Measurements from ENCODE around the gene FAM32A. TPM values are rescaled to one million over a fixed set of nuclear protein-coding genes. Genes with fewer than 3 reads are reported as not detected.
A peak's percentile ranks its signal among the peaks of the same experiment; 100 is the strongest.

Gene FAM32A
- total RNA-seq, 4 donors from 2014 or later, result 73.0 to 106 (median 88.6) TPM

DNA sequence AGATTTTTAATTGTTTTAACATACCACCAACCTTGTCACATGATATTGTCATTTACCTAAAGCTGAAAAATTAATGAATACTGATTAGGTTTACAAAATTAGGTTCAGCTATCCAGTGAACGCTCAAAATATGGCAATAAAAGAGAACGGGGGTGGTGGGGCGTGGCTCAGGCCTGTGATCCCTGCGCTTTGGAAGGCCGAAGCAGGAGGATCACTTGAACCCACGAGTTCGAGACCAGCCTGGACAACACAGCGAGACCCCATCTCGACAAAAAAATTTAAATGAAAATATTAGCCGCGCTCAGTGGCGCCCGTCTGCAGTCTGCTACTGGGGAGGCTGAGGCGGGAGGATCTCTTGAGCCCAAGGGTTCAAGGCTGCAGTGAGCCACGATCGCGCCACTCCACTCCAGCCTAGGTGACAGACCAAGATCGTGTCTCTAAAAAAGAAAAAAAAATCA lies 516 bp upstream of the FAM32A start:
- TF ChIP-seq, protein P1, sequence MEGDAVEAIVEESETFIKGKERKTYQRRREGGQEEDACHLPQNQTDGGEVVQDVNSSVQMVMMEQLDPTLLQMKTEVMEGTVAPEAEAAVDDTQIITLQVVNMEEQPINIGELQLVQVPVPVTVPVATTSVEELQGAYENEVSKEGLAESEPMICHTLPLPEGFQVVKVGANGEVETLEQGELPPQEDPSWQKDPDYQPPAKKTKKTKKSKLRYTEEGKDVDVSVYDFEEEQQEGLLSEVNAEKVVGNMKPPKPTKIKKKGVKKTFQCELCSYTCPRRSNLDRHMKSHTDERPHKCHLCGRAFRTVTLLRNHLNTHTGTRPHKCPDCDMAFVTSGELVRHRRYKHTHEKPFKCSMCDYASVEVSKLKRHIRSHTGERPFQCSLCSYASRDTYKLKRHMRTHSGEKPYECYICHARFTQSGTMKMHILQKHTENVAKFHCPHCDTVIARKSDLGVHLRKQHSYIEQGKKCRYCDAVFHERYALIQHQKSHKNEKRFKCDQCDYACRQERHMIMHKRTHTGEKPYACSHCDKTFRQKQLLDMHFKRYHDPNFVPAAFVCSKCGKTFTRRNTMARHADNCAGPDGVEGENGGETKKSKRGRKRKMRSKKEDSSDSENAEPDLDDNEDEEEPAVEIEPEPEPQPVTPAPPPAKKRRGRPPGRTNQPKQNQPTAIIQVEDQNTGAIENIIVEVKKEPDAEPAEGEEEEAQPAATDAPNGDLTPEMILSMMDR (IDR thresholded peaks at IDR 0.05), result no peak
- TF ChIP-seq POLR2A (IDR thresholded peaks at IDR 0.05) (no peak), POLR2AphosphoS5 (IDR thresholded peaks at IDR 0.05) (no peak), EP300 (IDR thresholded peaks at IDR 0.05; ENCODE audit: low read depth) (no peak)
- intact Hi-C loops (cut with DNase I; ENCODE audit: low total_unique reads), result loop anchor here (5.0 to 10.0 kb wide), 2 partner anchors 142 to 560 kb away; no protein-coding TSS in a partner anchor
- 8 to 40% methylated on average over 8 to 18 of the region's 18 CpGs for WGBS, 2 donors (ENCODE audit: low coverage in 1 of 2)
- peaks cover 0 to under 1% (median 0%) of the 10 kb centered on the region in 4 donors for H3K36me3 ChIP-seq
- peaks cover 3% of the 10 kb centered on the region for H3K27me3 ChIP-seq
- DNase-seq, result no peak
- peak overlapping the region; percentile 33 to 92 (median 90) for H3K4me3 ChIP-seq
- peaks cover 12 to 37% (median 18%) of the 10 kb centered on the region in 4 donors for H3K4me1 ChIP-seq
- in situ Hi-C loops (cut with MboI; ENCODE audit: low pct_ligation_motif_present in 1 of 4, low pct_unique_long_range_greater_than_20kb in 1 of 4, low sequenced_read_pairs in 3 of 4), result loop anchor here (10.0 to 25.0 kb wide), 5 partner anchors 130 to 560 kb away; partner anchors contain the start of gene CYP4F3 (in 3 of the 4)
- peak overlapping the region; percentile 76 to 92 (median 86) for H3K27ac ChIP-seq
- H3K9me3 ChIP-seq, result no peaks in the 10 kb centered on the region

GRCh38 chr19:16185768-16186123 lies 536 bp downstream of the FAM32A start:
- in situ Hi-C loops (cut with MboI; ENCODE audit: low pct_ligation_motif_present in 1 of 4, low pct_unique_long_range_greater_than_20kb in 1 of 4, low sequenced_read_pairs in 3 of 4) (loop anchor here (10.0 to 25.0 kb wide), 5 partner anchors 131 to 561 kb away; partner anchors contain the start of gene CYP4F3 (in 3 of the 4)), intact Hi-C loops (cut with DNase I; ENCODE audit: low total_unique reads) (loop anchor here (10.0 kb wide), 1 partner anchor 561 kb away; no protein-coding TSS in a partner anchor)
- WGBS, 2 donors (ENCODE audit: low coverage in 1 of 2), result 0 to 1% methylated on average over 5 to 20 of the region's 20 CpGs
- Histone ChIP-seq H3K36me3 (peaks cover 0 to 11% (median 4%) of the 10 kb centered on the region in 4 donors), H3K4me3 (peak overlapping the region; percentile 89 to 96 (median 92)), H3K27me3 (peaks cover 3% of the 10 kb centered on the region), H3K27ac (peak overlapping the region; percentile 86 to 92 (median 90)), H3K4me1 (peaks cover 12 to 37% (median 18%) of the 10 kb centered on the region in 4 donors), H3K9me3 (no peaks in the 10 kb centered on the region)
- TF ChIP-seq, protein P1 (IDR thresholded peaks at IDR 0.05), result peak in 4 of 5 experiments; percentile 9 to 34 (median 15)
- TF ChIP-seq POLR2AphosphoS5 (IDR thresholded peaks at IDR 0.05), result no peak
- DNase-seq, result peak; percentile 50

- in situ Hi-C loops (cut with MboI; ENCODE audit: low pct_ligation_motif_present in 1 of 4, low pct_unique_long_range_greater_than_20kb in 1 of 4, low sequenced_read_pairs in 3 of 4) (loop anchor here (10.0 to 25.0 kb wide), 5 partner anchors 134 to 564 kb away; partner anchors contain the start of gene CYP4F3 (in 3 of the 4)), intact Hi-C loops (cut with DNase I; ENCODE audit: low total_unique reads) (loop anchor here (10.0 kb wide), 1 partner anchor 564 kb away; no protein-coding TSS in a partner anchor)
- Histone ChIP-seq H3K4me3 (no peak overlapping the region), H3K9me3 (no peaks in the 10 kb centered on the region), H3K27ac (no peak overlapping the region), H3K27me3 (no peaks in the 10 kb centered on the region), H3K36me3 (peaks cover 0 to 25% (median 11%) of the 10 kb centered on the region in 4 donors), H3K4me1 (peaks cover 9 to 30% (median 15%) of the 10 kb centered on the region in 4 donors)
- TF ChIP-seq, protein P1 (IDR thresholded peaks at IDR 0.05), result no peak
- no peak for TF ChIP-seq POLR2AphosphoS5 (IDR thresholded peaks at IDR 0.05)
- TF ChIP-seq POLR2A (IDR thresholded peaks at IDR 0.05), result no peak
- TF ChIP-seq EP300 (IDR thresholded peaks at IDR 0.05; ENCODE audit: low read depth), result no peak
- 90% methylated on average over 3 of the region's 3 CpGs; no CpG with 5 or more reads in 1 of the 2 donors for WGBS, 2 donors (ENCODE audit: low coverage in 1 of 2)
- no peak for DNase-seq
These were observed 3.3 kb downstream of the FAM32A start for GRCh38 chr19:16188521-16188920.

DNA sequence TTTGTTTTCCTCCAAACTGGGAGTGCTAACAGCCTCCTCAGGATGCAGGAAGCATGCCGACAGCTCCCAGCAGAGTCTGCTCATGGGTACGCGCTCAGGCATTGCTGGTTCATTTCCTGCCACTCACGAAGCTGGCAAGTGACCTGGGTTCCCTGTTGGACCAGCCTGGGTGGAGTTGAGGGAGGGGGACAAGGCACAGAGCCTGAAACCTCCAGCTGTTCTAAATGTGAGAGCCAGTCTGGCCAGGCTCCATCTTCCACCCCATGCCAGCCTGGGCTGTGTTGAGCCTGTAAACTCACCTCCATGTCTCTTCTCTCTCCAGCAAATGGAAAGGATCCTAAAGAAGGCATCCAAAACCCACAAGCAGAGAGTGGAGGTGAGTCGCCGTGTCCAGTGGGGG lies 5.0 kb downstream of the FAM32A start:
- Histone ChIP-seq H3K36me3 (peaks cover 0 to 25% (median 11%) of the 10 kb centered on the region in 4 donors), H3K4me3 (no peak overlapping the region), H3K27me3 (no peaks in the 10 kb centered on the region), H3K9me3 (no peaks in the 10 kb centered on the region), H3K4me1 (peaks cover 9 to 25% (median 13%) of the 10 kb centered on the region in 4 donors), H3K27ac (no peak overlapping the region)
- in situ Hi-C loops (cut with MboI; ENCODE audit: low pct_ligation_motif_present in 1 of 4, low pct_unique_long_range_greater_than_20kb in 1 of 4, low sequenced_read_pairs in 3 of 4), result loop anchor here (25.0 kb wide), 2 partner anchors 353 to 553 kb away; partner anchors contain the start of gene CYP4F3 (in 3 of the 4)
- 89% methylated on average over 6 of the region's 6 CpGs; no CpG with 5 or more reads in 1 of the 2 donors for WGBS, 2 donors (ENCODE audit: low coverage in 1 of 2)
- no peak for DNase-seq
- intact Hi-C loops (cut with DNase I; ENCODE audit: low total_unique reads), result no loop called here
- TF ChIP-seq EP300 (IDR thresholded peaks at IDR 0.05; ENCODE audit: low read depth) (no peak), POLR2AphosphoS5 (IDR thresholded peaks at IDR 0.05) (no peak), POLR2A (IDR thresholded peaks at IDR 0.05) (no peak)
- TF ChIP-seq, protein P1 (IDR thresholded peaks at IDR 0.05), result no peak

Measured in transverse colon (tissue), 4 donors.